Measurements from ENCODE around the gene FBXL15. TPM values are rescaled to one million over a fixed set of nuclear protein-coding genes. Genes with fewer than 3 reads are reported as not detected.

Gene FBXL15
- total and polyA plus RNA-seq, 2 experiments from 2014 or later = 18.5 to 36.1 TPM

DNA sequence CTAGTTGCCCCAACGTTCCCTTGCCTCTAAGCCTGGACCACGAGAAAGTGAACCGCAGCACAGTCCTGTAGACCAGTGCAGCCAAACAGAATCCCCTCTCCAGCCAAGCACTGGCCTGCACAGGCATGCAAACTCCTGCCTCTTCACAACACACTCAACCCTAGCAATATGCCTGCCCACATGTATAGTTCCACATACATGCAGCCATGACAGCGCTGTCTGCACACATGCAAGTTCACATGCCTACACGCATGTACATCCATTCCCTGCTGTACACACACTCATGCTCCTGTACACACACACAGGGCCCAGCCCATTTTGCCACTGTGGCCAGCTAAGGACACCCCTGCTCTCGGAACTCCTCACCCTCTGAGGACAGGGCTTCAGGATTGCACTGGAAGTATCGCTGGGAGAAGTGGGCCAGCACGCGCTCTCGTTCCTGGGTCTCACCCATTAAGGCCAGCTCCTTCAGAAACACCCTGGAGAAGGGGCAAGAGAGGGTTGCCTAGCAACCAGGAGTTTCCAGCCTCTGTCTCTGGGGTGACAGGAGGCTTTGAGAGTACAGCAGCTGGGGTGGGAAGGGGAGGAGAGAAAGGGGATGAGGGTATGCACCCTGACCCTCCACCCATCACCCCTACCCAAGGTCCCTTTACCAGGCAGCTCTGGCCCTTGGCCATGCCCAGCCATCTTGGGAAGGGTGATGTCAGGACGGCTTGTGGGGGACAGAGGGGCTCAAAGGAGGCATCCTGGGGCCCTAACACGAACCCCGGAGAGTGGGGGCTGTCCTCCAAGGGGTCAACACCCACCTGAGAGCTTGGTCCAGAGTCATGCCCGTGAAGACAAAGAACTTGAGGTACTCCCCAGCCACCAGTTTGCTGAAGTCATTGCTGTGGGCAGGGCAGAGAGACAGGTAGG is 9.0 kb upstream of the FBXL15 start:
- Mint-ChIP-seq H3K4me1 (peaks cover 34% of the 10 kb centered on the region), H3K36me3 (ENCODE audit: low read depth) (peaks cover 2% of the 10 kb centered on the region; the same call in 1 of the 3 replicates), H3K27ac (no peak overlapping the region), H3K27me3 (ENCODE audit: insufficient read depth, low read depth, poor library complexity) (peaks cover 52% of the 10 kb centered on the region), H3K9me3 (no peaks in the 10 kb centered on the region), H3K4me3 (peak overlapping the region; percentile 61)
- peak overlapping the region; percentile 75 for H3K4me3 ChIP-seq
- 0 out of 2 replicates have a peak overlapping the region, but pooled peaks have one; percentile 94 for H2AFZ ChIP-seq
- H3K4me1 ChIP-seq (ENCODE audit: insufficient read depth) = peaks cover 16% of the 10 kb centered on the region
- H3K27me3 ChIP-seq (ENCODE audit: insufficient read depth) = peaks cover 53% of the 10 kb centered on the region
- H3K27ac ChIP-seq (ENCODE audit: low read depth) = no peak overlapping the region
- H4K20me1 ChIP-seq (replicated peaks; ENCODE audit: insufficient read depth) = no peaks in the 10 kb centered on the region
- H3K4me2 ChIP-seq = peak overlapping the region; percentile 98
- no peak for ATAC-seq
- no peak for DNase-seq (ENCODE audit: low spot score)
- no peaks in the 10 kb centered on the region for H3K79me2 ChIP-seq (replicated peaks; ENCODE audit: insufficient read depth)
- H3K36me3 ChIP-seq (ENCODE audit: insufficient read depth) = no peaks in the 10 kb centered on the region
- peaks cover 7% of the 10 kb centered on the region for H3F3A ChIP-seq (replicated peaks; ENCODE audit: low read depth)
- H3K9me2 ChIP-seq (ENCODE audit: insufficient read depth) = no peaks in the 10 kb centered on the region
- TF ChIP-seq CTCF (conservative IDR thresholded peaks at IDR 0.05; ENCODE audit: low read depth in 2 of 2) (no peak), ETS1 (IDR thresholded peaks at IDR 0.05) (no peak), ZNF331 (CRISPR knock-in tag; IDR thresholded peaks at IDR 0.05; ENCODE audit: low read depth) (no peak), STAT1 (IDR thresholded peaks at IDR 0.05; ENCODE audit: unreplicated experiment) (no peak), EZH2 (IDR thresholded peaks at IDR 0.05; ENCODE audit: low read depth, unreplicated experiment) (no peak), EZH2phosphoT487 (IDR thresholded peaks at IDR 0.05; ENCODE audit: unreplicated experiment) (no peak), ZNF114 (CRISPR knock-in tag; IDR thresholded peaks at IDR 0.05) (no peak), NANOG (IDR thresholded peaks at IDR 0.05; ENCODE audit: borderline replicate concordance) (no peak), CREB1 (CRISPR knock-in tag; IDR thresholded peaks at IDR 0.05; ENCODE audit: low read depth) (no peak), POLR2AphosphoS5 (IDR thresholded peaks at IDR 0.05; ENCODE audit: low read depth) (no peak), JUNB (IDR thresholded peaks at IDR 0.05; ENCODE audit: unreplicated experiment) (no peak)
- TF ChIP-seq, protein P1, sequence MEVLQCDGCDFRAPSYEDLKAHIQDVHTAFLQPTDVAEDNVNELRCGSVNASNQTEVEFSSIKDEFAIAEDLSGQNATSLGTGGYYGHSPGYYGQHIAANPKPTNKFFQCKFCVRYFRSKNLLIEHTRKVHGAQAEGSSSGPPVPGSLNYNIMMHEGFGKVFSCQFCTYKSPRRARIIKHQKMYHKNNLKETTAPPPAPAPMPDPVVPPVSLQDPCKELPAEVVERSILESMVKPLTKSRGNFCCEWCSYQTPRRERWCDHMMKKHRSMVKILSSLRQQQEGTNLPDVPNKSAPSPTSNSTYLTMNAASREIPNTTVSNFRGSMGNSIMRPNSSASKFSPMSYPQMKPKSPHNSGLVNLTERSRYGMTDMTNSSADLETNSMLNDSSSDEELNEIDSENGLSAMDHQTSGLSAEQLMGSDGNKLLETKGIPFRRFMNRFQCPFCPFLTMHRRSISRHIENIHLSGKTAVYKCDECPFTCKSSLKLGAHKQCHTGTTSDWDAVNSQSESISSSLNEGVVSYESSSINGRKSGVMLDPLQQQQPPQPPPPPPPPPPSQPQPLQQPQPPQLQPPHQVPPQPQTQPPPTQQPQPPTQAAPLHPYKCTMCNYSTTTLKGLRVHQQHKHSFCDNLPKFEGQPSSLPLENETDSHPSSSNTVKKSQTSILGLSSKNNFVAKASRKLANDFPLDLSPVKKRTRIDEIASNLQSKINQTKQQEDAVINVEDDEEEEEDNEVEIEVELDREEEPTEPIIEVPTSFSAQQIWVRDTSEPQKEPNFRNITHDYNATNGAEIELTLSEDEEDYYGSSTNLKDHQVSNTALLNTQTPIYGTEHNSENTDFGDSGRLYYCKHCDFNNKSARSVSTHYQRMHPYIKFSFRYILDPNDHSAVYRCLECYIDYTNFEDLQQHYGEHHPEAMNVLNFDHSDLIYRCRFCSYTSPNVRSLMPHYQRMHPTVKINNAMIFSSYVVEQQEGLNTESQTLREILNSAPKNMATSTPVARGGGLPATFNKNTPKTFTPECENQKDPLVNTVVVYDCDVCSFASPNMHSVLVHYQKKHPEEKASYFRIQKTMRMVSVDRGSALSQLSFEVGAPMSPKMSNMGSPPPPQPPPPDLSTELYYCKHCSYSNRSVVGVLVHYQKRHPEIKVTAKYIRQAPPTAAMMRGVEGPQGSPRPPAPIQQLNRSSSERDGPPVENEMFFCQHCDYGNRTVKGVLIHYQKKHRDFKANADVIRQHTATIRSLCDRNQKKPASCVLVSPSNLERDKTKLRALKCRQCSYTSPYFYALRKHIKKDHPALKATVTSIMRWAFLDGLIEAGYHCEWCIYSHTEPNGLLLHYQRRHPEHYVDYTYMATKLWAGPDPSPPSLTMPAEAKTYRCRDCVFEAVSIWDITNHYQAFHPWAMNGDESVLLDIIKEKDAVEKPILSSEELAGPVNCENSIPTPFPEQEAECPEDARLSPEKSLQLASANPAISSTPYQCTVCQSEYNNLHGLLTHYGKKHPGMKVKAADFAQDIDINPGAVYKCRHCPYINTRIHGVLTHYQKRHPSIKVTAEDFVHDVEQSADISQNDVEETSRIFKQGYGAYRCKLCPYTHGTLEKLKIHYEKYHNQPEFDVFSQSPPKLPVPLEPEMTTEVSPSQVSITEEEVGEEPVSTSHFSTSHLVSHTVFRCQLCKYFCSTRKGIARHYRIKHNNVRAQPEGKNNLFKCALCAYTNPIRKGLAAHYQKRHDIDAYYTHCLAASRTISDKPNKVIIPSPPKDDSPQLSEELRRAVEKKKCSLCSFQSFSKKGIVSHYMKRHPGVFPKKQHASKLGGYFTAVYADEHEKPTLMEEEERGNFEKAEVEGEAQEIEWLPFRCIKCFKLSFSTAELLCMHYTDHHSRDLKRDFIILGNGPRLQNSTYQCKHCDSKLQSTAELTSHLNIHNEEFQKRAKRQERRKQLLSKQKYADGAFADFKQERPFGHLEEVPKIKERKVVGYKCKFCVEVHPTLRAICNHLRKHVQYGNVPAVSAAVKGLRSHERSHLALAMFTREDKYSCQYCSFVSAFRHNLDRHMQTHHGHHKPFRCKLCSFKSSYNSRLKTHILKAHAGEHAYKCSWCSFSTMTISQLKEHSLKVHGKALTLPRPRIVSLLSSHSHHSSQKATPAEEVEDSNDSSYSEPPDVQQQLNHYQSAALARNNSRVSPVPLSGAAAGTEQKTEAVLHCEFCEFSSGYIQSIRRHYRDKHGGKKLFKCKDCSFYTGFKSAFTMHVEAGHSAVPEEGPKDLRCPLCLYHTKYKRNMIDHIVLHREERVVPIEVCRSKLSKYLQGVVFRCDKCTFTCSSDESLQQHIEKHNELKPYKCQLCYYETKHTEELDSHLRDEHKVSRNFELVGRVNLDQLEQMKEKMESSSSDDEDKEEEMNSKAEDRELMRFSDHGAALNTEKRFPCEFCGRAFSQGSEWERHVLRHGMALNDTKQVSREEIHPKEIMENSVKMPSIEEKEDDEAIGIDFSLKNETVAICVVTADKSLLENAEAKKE (CRISPR knock-in tag; IDR thresholded peaks at IDR 0.05) = no peak
- TF ChIP-seq, protein P2, sequence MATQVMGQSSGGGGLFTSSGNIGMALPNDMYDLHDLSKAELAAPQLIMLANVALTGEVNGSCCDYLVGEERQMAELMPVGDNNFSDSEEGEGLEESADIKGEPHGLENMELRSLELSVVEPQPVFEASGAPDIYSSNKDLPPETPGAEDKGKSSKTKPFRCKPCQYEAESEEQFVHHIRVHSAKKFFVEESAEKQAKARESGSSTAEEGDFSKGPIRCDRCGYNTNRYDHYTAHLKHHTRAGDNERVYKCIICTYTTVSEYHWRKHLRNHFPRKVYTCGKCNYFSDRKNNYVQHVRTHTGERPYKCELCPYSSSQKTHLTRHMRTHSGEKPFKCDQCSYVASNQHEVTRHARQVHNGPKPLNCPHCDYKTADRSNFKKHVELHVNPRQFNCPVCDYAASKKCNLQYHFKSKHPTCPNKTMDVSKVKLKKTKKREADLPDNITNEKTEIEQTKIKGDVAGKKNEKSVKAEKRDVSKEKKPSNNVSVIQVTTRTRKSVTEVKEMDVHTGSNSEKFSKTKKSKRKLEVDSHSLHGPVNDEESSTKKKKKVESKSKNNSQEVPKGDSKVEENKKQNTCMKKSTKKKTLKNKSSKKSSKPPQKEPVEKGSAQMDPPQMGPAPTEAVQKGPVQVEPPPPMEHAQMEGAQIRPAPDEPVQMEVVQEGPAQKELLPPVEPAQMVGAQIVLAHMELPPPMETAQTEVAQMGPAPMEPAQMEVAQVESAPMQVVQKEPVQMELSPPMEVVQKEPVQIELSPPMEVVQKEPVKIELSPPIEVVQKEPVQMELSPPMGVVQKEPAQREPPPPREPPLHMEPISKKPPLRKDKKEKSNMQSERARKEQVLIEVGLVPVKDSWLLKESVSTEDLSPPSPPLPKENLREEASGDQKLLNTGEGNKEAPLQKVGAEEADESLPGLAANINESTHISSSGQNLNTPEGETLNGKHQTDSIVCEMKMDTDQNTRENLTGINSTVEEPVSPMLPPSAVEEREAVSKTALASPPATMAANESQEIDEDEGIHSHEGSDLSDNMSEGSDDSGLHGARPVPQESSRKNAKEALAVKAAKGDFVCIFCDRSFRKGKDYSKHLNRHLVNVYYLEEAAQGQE (IDR thresholded peaks at IDR 0.05; ENCODE audit: unreplicated experiment) = no peak
